HepG2 (cell line): ENCODE measurements around the gene SPOPL. TPM values are rescaled to one million over a fixed set of nuclear protein-coding genes. Genes with fewer than 3 reads are reported as not detected.

Experiments
- ATAC-seq: fragments of 200-7000 bp; cut with Tn5 transposase; 3 replicates; pipeline ENCODE4 v1.9.1; 2020; ENCODE audit warnings: mild to moderate bottlenecking, moderate library complexity
- BruUV-seq: library from RNA; stranded (reverse); fragments of 400-500 nt; replicated peaks from 2 replicates; lab custom pipeline; 2021; lab: Mats Ljungman, UMichigan
- CTCF ChIA-PET: fragments of 300-600 bp; formaldehyde crosslinking; extraction: SDS; loops from one replicate; lab custom pipeline; 2021; ENCODE audit warnings: low total read pairs, inconsistent platforms, low intra/inter-chr PET ratio; lab: Yijun Ruan, JAX
- POLR2A ChIA-PET: fragments of 350-600 bp; sonication (Branson Sonifier 250); formaldehyde crosslinking; loops from one replicate; lab custom pipeline; 2020; ENCODE audit warnings: antibody characterized with exemption, inconsistent platforms; lab: Yijun Ruan, JAX
- DNase-seq: peaks from one replicate; pipeline ENCODE4 v3.0.0-alpha.2; 2015; ENCODE audit warnings: low spot score
- FAIRE-seq: peaks from 3 replicates; lab custom pipeline; 2011; peaks lifted over from hg19 to GRCh38; lab: Jason Lieb, UNC
- H2AFZ ChIP-seq: one replicate; pipeline ENCODE4 v1.6.1; 2011; ENCODE audit warnings: low read length, inconsistent platforms
- H3K27ac ChIP-seq: fragments of 300-600 bp; 3 replicates; pipeline ENCODE4 v1.8.0; 2011; ENCODE audit warnings: mixed run types, mild to moderate bottlenecking, mixed read lengths, low read length, inconsistent platforms; ENCODE audit not compliant: insufficient read depth; ENCODE audit errors: extremely low read length
- H3K27me3 ChIP-seq, 2 experiments: fragments of 200-600 bp in 1 of 2; 2 replicates in 1 of 2; 3 replicates in 1 of 2; pipeline versions ENCODE4 v1.6.0 to v1.8.0; 2011; ENCODE audit warnings: low read length in 2 of 2, mild to moderate bottlenecking in 2 of 2, moderate library complexity in 2 of 2, inconsistent platforms in 1 of 2; ENCODE audit not compliant: insufficient read depth in 2 of 2, control insufficient read depth in 1 of 2
- H3K36me3 ChIP-seq, 2 experiments: fragments of 200-600 bp in 1 of 2; replicated peaks in 1 of 2; 2 replicates in 1 of 2; 3 replicates in 1 of 2; pipeline versions ENCODE4 v1.5.1 to v1.8.0; 2011; ENCODE audit warnings: low read length in 2 of 2, inconsistent platforms in 1 of 2; ENCODE audit not compliant: insufficient read depth in 2 of 2, control insufficient read depth in 1 of 2
- H3K4me1 ChIP-seq: 2 replicates; pipeline ENCODE4 v1.5.1; 2012; ENCODE audit warnings: low read length, inconsistent platforms; ENCODE audit not compliant: insufficient read depth
- H3K4me2 ChIP-seq: 2 replicates; pipeline ENCODE4 v1.6.0; 2011; ENCODE audit warnings: low read depth, low read length, inconsistent platforms
- H3K4me3 ChIP-seq, 3 experiments: fragments of 200-600 bp in 1 of 3; sonication (generic), shearing (Covaris generic) in 1 of 3; replicated peaks in 1 of 3; 2 replicates each; pipeline ENCODE4 v1.5.1; 2011 to 2016; ENCODE audit warnings: low read length in 3 of 3, inconsistent platforms in 2 of 3, low read depth in 2 of 3, mild to moderate bottlenecking in 2 of 3, control low read depth in 1 of 3, mixed read lengths in 1 of 3; ENCODE audit not compliant: insufficient read depth in 1 of 3
- H3K79me2 ChIP-seq: one replicate; pipeline ENCODE4 v1.6.1; 2011; ENCODE audit warnings: low read length, inconsistent platforms; ENCODE audit not compliant: insufficient read depth
- H3K9ac ChIP-seq: 2 replicates; pipeline ENCODE4 v1.6.0; 2011; ENCODE audit warnings: mild to moderate bottlenecking, low read depth, low read length, inconsistent platforms; ENCODE audit not compliant: insufficient read depth
- H3K9me3 ChIP-seq: 2 replicates; pipeline ENCODE4 v1.5.1; 2012; ENCODE audit warnings: mild to moderate bottlenecking, low read length
- H4K20me1 ChIP-seq: 2 replicates; pipeline ENCODE4 v1.6.0; 2011; ENCODE audit warnings: inconsistent platforms, mild to moderate bottlenecking, low read length, moderate library complexity; ENCODE audit not compliant: insufficient read depth
- ADNP ChIP-seq: sonication (generic); formaldehyde crosslinking; IDR thresholded peaks from 2 replicates; pipeline ENCODE4 v1.4.0; 2020; ENCODE audit warnings: missing genetic modification reagents
- CENPX ChIP-seq: sonication (generic); formaldehyde crosslinking; IDR thresholded peaks from 2 replicates; pipeline ENCODE4 v1.9.0; 2021; ENCODE audit warnings: mild to moderate bottlenecking, missing genetic modification reagents, moderate library complexity
- EP300 ChIP-seq, 3 experiments: sonication (generic) in 1 of 3; formaldehyde crosslinking in 1 of 3; IDR thresholded peaks; 2 replicates each; pipeline versions ENCODE4 v1.5.1 to v1.6.1; 2011 to 2020; ENCODE audit warnings: low read depth in 2 of 3, low read length in 2 of 3, borderline replicate concordance in 1 of 3, improper control_type of control experiment in 1 of 3, mild to moderate bottlenecking in 1 of 3, missing genetic modification reagents in 1 of 3, moderate library complexity in 1 of 3
- PLRG1 ChIP-seq: fragments of 450-650 bp; conservative IDR thresholded peaks from 2 replicates; pipeline ENCODE4 v1.6.1; 2016
- POLR2G ChIP-seq: fragments of 200-400 bp; formaldehyde crosslinking; IDR thresholded peaks from 2 replicates; pipeline ENCODE4 v1.6.1; 2018; ENCODE audit warnings: mild to moderate bottlenecking, low read depth, low read length, moderate library complexity
- SMAD3 ChIP-seq: sonication (generic); formaldehyde crosslinking; IDR thresholded peaks from 2 replicates; pipeline ENCODE4 v1.4.0; 2020; ENCODE audit warnings: missing genetic modification reagents
- SP5 ChIP-seq: IDR thresholded peaks from 2 replicates; pipeline ENCODE4 v1.6.1; 2016; ENCODE audit warnings: low read depth, borderline replicate concordance
- STAT6 ChIP-seq: sonication (generic); formaldehyde crosslinking; IDR thresholded peaks from 2 replicates; pipeline ENCODE4 v1.4.0; 2020; ENCODE audit warnings: missing genetic modification reagents, mild to moderate bottlenecking, borderline replicate concordance
- TGIF2 ChIP-seq: IDR thresholded peaks from 2 replicates; pipeline ENCODE4 v1.6.1; 2016; ENCODE audit warnings: control low read depth, missing compliant biosample characterization
- THAP7 ChIP-seq: sonication (generic); formaldehyde crosslinking; IDR thresholded peaks from 2 replicates; pipeline ENCODE4 v1.8.1; 2023; ENCODE audit warnings: mild to moderate bottlenecking, missing genetic modification reagents
- ZBTB7A ChIP-seq: sonication (generic); formaldehyde crosslinking; IDR thresholded peaks from 2 replicates; pipeline ENCODE4 v1.8.0; 2022; ENCODE audit warnings: mild to moderate bottlenecking, missing genetic modification reagents
- ZNF280D ChIP-seq: sonication (generic); formaldehyde crosslinking; IDR thresholded peaks from 2 replicates; pipeline ENCODE4 v1.5.1; 2020; ENCODE audit warnings: mild to moderate bottlenecking, missing genetic modification reagents
- ZNF335 ChIP-seq: sonication (generic); formaldehyde crosslinking; IDR thresholded peaks from 2 replicates; pipeline ENCODE4 v1.4.0; 2020; ENCODE audit warnings: missing genetic modification reagents
- ZNF451 ChIP-seq: sonication (generic); formaldehyde crosslinking; IDR thresholded peaks from 2 replicates; pipeline ENCODE4 v1.5.0; 2020; ENCODE audit warnings: mild to moderate bottlenecking, missing genetic modification reagents
- ZNF460 ChIP-seq: sonication (generic); formaldehyde crosslinking; IDR thresholded peaks from 2 replicates; pipeline ENCODE4 v1.5.1; 2020; ENCODE audit warnings: missing genetic modification reagents, mild to moderate bottlenecking, borderline replicate concordance
- ZNF557 ChIP-seq: sonication (generic); formaldehyde crosslinking; IDR thresholded peaks from 2 replicates; pipeline ENCODE4 v1.4.0; 2020; ENCODE audit warnings: missing genetic modification reagents
- ZNF672 ChIP-seq: sonication (generic); formaldehyde crosslinking; IDR thresholded peaks from 2 replicates; pipeline ENCODE4 v1.8.1; 2022; ENCODE audit warnings: missing genetic modification reagents
- ZNF784 ChIP-seq: sonication (generic); formaldehyde crosslinking; IDR thresholded peaks from 2 replicates; pipeline ENCODE4 v1.5.1; 2020; ENCODE audit warnings: missing genetic modification reagents, mild to moderate bottlenecking, borderline replicate concordance
- WGBS: methylation state at CpG from one replicate; pipeline ENCODE4 v1.1.6; 2017; ENCODE audit warnings: low lambda C conversion rate; 5-methylcytosine and 5-hydroxymethylcytosine counted together
- in situ Hi-C: cut with HindIII; loops from 2 replicates; pipeline ENCODE4 v1.10.0; 2017; ENCODE audit warnings: low pct_unique_long_range_greater_than_20kb; ENCODE audit not compliant: extremely low pct_ligation_motif_present
- intact Hi-C: fragments of 100-400 bp; cut with micrococcal nuclease; formaldehyde crosslinking; loops from one replicate; pipeline ENCODE4 v1.10.0; 2022; ENCODE audit not compliant: unreplicated experiment
- polyA plus RNA-seq, 8 experiments: library from polyadenylated mRNA; depleted of rRNA in 3 of 8; stranded (reverse) in 7 of 8; unstranded in 1 of 8; fragments of >200 nt; fragmentation: Illumina TruSeq in 4 of 8; extraction: Trizol in 4 of 8; gene quantifications; 2 replicates each; pipeline versions ENCODE4 v1.2.1 to v1.2.3, GENCODE V29; 2011 to 2016; ENCODE audit warnings: low read depth in 4 of 8, missing spikeins in 1 of 8, mixed read lengths in 1 of 8; ENCODE audit not compliant: insufficient read depth in 1 of 8
- total RNA-seq, 5 experiments: library from RNA; depleted of rRNA; stranded (reverse); fragments of >200 nt; fragmentation: Illumina TruSeq; extraction: Trizol; gene quantifications; 2 replicates each; pipeline ENCODE4 v1.2.3, GENCODE V29; 2016; ENCODE audit warnings: low read depth in 1 of 5

The SPOPL gene
- total and polyA plus RNA-seq, 2 of the 13 experiments (the other 11 are each of a cell fraction or from before 2014, with no cell fraction given): 12.6 to 51.6 TPM

- Histone ChIP-seq H3K79me2 (no peaks in the 10 kb centered on the region), H2AFZ (no peak overlapping the region), H3K36me3 (no peaks in the 10 kb centered on the region), H3K27me3 (no peaks in the 10 kb centered on the region; a peak in 1 of 5 replicates), H3K9me3 (no peaks in the 10 kb centered on the region), H3K4me1 (peaks cover 26% of the 10 kb centered on the region), H3K4me2 (peak overlapping the region; percentile 46), H3K9ac (no peak overlapping the region), H3K27ac (no peak overlapping the region), H3K4me3 (peak overlapping the region in 1 of 3 experiments; percentile 2; a peak in 1 of 6 replicates), H4K20me1 (no peaks in the 10 kb centered on the region)
- ChIA-PET CTCF (no interaction called here), POLR2A (interaction anchor here (1.5 kb wide), 1 partner anchor 121 kb away, joined by 3 read pairs; no protein-coding TSS in a partner anchor)
- intact Hi-C loops (no loop called here), in situ Hi-C loops (no loop called here)
- BruUV-seq: no TSS peak
- TF ChIP-seq STAT6 (CRISPR knock-in tag) (no peak), ADNP (no peak), SMAD3 (CRISPR knock-in tag) (no peak), PLRG1 (no peak), THAP7 (CRISPR knock-in tag) (no peak), TGIF2 (no peak), ZBTB7A (no peak), CENPX (CRISPR knock-in tag) (no peak), POLR2G (no peak), ZNF784 (CRISPR knock-in tag) (no peak), SP5 (CRISPR knock-in tag) (no peak), ZNF451 (CRISPR knock-in tag) (no peak), ZNF460 (CRISPR knock-in tag) (no peak), ZNF335 (CRISPR knock-in tag) (no peak), ZNF672 (CRISPR knock-in tag) (no peak), ZNF280D (CRISPR knock-in tag) (no peak), ZNF557 (CRISPR knock-in tag) (no peak), EP300 (IDR thresholded peaks at IDR 0.05; ENCODE audit: low read depth in 2 of 2, low read length in 2 of 2) (no peak), EP300 (CRISPR knock-in tag; IDR thresholded peaks at IDR 0.05; ENCODE audit: borderline replicate concordance) (no peak)
- ATAC-seq: peak; percentile 43
- WGBS: 11% methylated on average over 4 of the region's 4 CpGs
- no peak for DNase-seq
- FAIRE-seq: no peak
Observed at GRCh38 chr2:138615257-138615656, 113.7 kb downstream of the SPOPL start.
